Heart right ventricle (tissue), 16 donors: ENCODE data around the gene DOCK9. TPM values are rescaled to one million over a fixed set of nuclear protein-coding genes. Genes with fewer than 3 reads are reported as not detected.
"Not testable (repeated sequence)": the region's sequence is repeated elsewhere in the genome, so short reads cannot be mapped to it uniquely, and the experiment has no call there.

Experiments
- ATAC-seq, 8 donors: fragments of 200-7000 bp; cut with Tn5 transposase; one replicate each; pipeline ENCODE4 v1.9.1; 2020; ENCODE audit warnings: mild to moderate bottlenecking in 8 of 8, moderate library complexity in 8 of 8, moderate number of reproducible peaks in 1 of 8
- DNase-seq, 2 donors: peaks; one replicate each; pipeline ENCODE4 v3.0.0-alpha.2; 2020
- H3K27ac ChIP-seq, 10 donors: fragments of 200-600 bp; sonication (generic) in 2 of 10; one replicate each; pipeline versions ENCODE4 v1.5.0 to v1.8.0; 2020 to 2022; ENCODE audit warnings: mild to moderate bottlenecking in 3 of 10
- H3K27me3 ChIP-seq, 7 donors: fragments of 200-600 bp; one replicate each; pipeline ENCODE4 v1.8.0; 2021 to 2022; ENCODE audit warnings: mild to moderate bottlenecking in 2 of 7
- H3K36me3 ChIP-seq, 9 donors: fragments of 200-600 bp; sonication (generic) in 1 of 9; one replicate each; pipeline versions ENCODE4 v1.5.0 to v1.8.0; 2020 to 2022; ENCODE audit warnings: mild to moderate bottlenecking in 2 of 9
- H3K4me1 ChIP-seq, 9 donors: fragments of 200-600 bp; sonication (generic) in 1 of 9; one replicate each; pipeline versions ENCODE4 v1.5.0 to v1.8.0; 2020 to 2022; ENCODE audit warnings: mild to moderate bottlenecking in 4 of 9
- H3K4me3 ChIP-seq, 10 donors: fragments of 200-600 bp; sonication (generic) in 2 of 10; one replicate each; pipeline versions ENCODE4 v1.5.0 to v1.8.0; 2020 to 2022; ENCODE audit warnings: mild to moderate bottlenecking in 7 of 10, moderate library complexity in 2 of 10
- H3K9me3 ChIP-seq, 11 donors: fragments of 200-600 bp in 10 of 11; sonication (generic) in 2 of 11; one replicate each; pipeline versions ENCODE4 v1.5.0 to v1.8.0; 2013 to 2022; ENCODE audit warnings: mild to moderate bottlenecking in 2 of 11, control low read depth in 1 of 11, moderate library complexity in 1 of 11
- WGBS, 2 donors: extraction: QIAGEN DNeasy Blood & Tissue Kit; methylation state at CpG; one replicate each; pipeline ENCODE4 v1.1.7; 2013; ENCODE audit warnings: inconsistent platforms in 1 of 2; 5-methylcytosine and 5-hydroxymethylcytosine counted together
- intact Hi-C, 10 donors: fragments of 100-400 bp; cut with DNase I; formaldehyde crosslinking; loops; one replicate each; pipeline versions ENCODE4 v1.11.1 to v1.14.2; 2022
- polyA plus RNA-seq, 2 donors: library from polyadenylated mRNA; stranded (reverse); fragments of 200-250 nt; gene quantifications; one replicate each; pipeline ENCODE4 v1.2.3, GENCODE V29; 2013
- total RNA-seq, 10 donors: library from RNA; stranded (reverse); fragmentation: NEBNext Ultra II Directional in 3 of 10; extraction: Animal tissue kit (Norgen Biotek cat#: 25700) in 3 of 10; gene quantifications; one replicate each; pipeline versions ENCODE4 v1.2.1 to v1.2.4, GENCODE V29; 2021 to 2023
- TF ChIP-seq, protein P1 (sequence below), 9 donors: fragments of 200-600 bp; sonication (generic) in 2 of 9; IDR thresholded peaks; one replicate each; pipeline versions ENCODE4 v1.5.0 to v1.8.0; 2021 to 2022; ENCODE audit warnings: antibody characterized with exemption in 9 of 9, mild to moderate bottlenecking in 5 of 9, moderate library complexity in 1 of 9
- donor health status: Arrhythmogenic right ventricular cardiomyopathy.
- donor health status: ischemic (EF 13 %, LVEDD 7.1; RV severe dilation, severe dysfunction).
- donor health status: healthy with polysubstance abuse.
- donor health status: DM: no; HTN: yes; CAD: no.
- donor health status: DM: no; HTN: no; CAD: no.
- donor health status: ischemic (EF 25% LVEDD 6.9; RV normal size, moderate dysfunction).
- donor health status: ischemic (EF 25% LVEDD 5.7; RV mildly dilated, moderate dysfunction).
- donor health status: healthy.
- donor health status: DM: yes; HTN: yes; CAD: no.
- donor health status: Ischemic cardiomyopathy.
- donor health status: ischemic (EF 35%, LVEDD 5.7; RV mildly dilated, moderate dysfunction).
- donor health status: nonischemic (EF 11% LVEDD 7.7; RV severe dilation, severe dysfunction).
- donor health status: DM: yes; HTN: yes; CAD: no.
- donor health status: PGD.
- donor health status: ischemic (EF 29% LVEDD 5.4; RV normal size, mild dysfunction).
- donor health status: nonischemic (EF 23%, LVEDD 6.1; RV moderate dilation, normal function).

Gene DOCK9
- total and polyA plus RNA-seq, 12 donors = 31.6 to 73.7 (median 43.4) TPM

DNA sequence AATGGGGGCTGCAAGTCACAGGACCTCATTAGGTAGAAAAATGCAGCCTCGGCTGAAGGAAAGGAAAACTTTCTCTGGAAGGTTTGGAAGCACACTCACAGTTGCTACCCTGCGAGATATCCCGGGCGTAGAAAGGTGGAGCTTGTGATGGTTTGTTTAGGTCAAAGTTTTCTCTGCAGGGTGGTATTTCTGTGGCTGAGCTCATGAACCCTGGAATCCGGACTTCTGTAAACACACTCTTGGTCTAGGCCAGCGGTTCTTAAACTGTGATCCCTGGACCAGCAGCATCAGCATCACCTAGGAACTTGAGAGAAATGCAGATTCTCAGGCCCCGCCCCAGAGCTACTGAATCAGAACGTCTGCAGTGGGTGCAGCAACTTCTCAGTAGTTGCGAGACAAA, 222.1 kb downstream of the DOCK9 start:
- TF ChIP-seq, protein P1, sequence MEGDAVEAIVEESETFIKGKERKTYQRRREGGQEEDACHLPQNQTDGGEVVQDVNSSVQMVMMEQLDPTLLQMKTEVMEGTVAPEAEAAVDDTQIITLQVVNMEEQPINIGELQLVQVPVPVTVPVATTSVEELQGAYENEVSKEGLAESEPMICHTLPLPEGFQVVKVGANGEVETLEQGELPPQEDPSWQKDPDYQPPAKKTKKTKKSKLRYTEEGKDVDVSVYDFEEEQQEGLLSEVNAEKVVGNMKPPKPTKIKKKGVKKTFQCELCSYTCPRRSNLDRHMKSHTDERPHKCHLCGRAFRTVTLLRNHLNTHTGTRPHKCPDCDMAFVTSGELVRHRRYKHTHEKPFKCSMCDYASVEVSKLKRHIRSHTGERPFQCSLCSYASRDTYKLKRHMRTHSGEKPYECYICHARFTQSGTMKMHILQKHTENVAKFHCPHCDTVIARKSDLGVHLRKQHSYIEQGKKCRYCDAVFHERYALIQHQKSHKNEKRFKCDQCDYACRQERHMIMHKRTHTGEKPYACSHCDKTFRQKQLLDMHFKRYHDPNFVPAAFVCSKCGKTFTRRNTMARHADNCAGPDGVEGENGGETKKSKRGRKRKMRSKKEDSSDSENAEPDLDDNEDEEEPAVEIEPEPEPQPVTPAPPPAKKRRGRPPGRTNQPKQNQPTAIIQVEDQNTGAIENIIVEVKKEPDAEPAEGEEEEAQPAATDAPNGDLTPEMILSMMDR (IDR thresholded peaks at IDR 0.05) = no peak
- intact Hi-C loops = no loop called here
- H3K27ac ChIP-seq = no peak overlapping the region
- no peaks in the 10 kb centered on the region for H3K36me3 ChIP-seq
- no peak overlapping the region for H3K4me3 ChIP-seq
- H3K4me1 ChIP-seq = peaks cover 0 to 15% (median 12%) of the 10 kb centered on the region in 9 donors
- H3K9me3 ChIP-seq = peaks cover 0 to 15% (median 0%) of the 10 kb centered on the region in 11 donors
- ATAC-seq (no peak), DNase-seq (no peak)
- WGBS, 2 donors = 84% methylated on average over 9 of the region's 9 CpGs
- peaks cover 11 to 54% (median 42%) of the 10 kb centered on the region in 7 donors for H3K27me3 ChIP-seq

DNA sequence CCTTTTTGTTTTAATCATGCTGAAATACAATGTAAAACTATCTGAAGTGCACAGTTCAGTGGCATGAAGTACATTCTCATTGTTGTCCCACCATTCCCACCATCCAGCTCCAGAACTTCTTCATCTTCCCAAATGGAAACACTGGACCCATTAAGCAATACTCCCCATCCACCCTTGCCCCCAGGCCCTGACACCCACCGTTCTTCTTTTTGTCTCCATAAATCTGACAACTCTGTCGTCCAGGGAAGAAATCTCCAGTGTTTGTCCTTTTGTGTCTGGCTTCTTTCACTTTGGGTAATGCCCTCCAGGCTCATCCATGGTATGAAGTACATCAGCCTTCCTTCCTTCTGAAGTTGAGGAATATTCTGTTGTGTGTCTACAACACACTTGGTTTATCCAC, 222.7 kb downstream of the DOCK9 start:
- Histone ChIP-seq H3K4me1 (peaks cover 0 to 15% (median 12%) of the 10 kb centered on the region in 9 donors), H3K27me3 (peaks cover 11 to 60% (median 47%) of the 10 kb centered on the region in 7 donors), H3K27ac (no peak overlapping the region), H3K36me3 (no peaks in the 10 kb centered on the region), H3K4me3 (no peak overlapping the region), H3K9me3 (peaks cover 0 to 15% (median 0%) of the 10 kb centered on the region in 11 donors)
- DNase-seq = no peak
- TF ChIP-seq, protein P1 (IDR thresholded peaks at IDR 0.05) = no peak
- 68 to 79% methylated on average over 2 of the region's 2 CpGs for WGBS, 2 donors
- ATAC-seq = no peak
- intact Hi-C loops = no loop called here

DNA sequence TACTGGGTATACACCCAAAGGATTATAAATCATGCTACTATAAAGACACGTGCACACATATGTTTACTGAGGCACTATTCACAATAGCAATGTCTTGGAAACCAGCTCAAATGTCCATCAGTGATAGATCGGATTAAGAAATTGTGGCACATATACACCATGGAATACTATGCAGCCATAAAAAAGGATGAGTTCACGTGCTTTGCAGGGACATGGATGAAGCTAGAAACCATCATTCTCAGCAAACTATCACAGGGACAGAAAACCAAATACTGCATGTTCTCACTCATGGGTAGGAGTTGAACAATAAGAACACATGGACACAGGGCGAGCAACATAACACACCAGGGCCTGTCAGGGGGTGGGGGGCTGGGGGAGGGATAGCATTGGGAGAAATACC, 223.4 kb downstream of the DOCK9 start:
- H3K27me3 ChIP-seq = peaks cover 11 to 66% (median 52%) of the 10 kb centered on the region in 7 donors
- ATAC-seq, H3K4me3 ChIP-seq, H3K27ac ChIP-seq, DNase-seq, H3K36me3 ChIP-seq, intact Hi-C loops: not testable (repeated sequence)
- WGBS, 2 donors = 92 to 98% methylated on average over 4 of the region's 4 CpGs
- peaks cover 0 to 15% (median 0%) of the 10 kb centered on the region in 11 donors for H3K9me3 ChIP-seq
- H3K4me1 ChIP-seq = peaks cover 0 to 15% (median 12%) of the 10 kb centered on the region in 9 donors

DNA sequence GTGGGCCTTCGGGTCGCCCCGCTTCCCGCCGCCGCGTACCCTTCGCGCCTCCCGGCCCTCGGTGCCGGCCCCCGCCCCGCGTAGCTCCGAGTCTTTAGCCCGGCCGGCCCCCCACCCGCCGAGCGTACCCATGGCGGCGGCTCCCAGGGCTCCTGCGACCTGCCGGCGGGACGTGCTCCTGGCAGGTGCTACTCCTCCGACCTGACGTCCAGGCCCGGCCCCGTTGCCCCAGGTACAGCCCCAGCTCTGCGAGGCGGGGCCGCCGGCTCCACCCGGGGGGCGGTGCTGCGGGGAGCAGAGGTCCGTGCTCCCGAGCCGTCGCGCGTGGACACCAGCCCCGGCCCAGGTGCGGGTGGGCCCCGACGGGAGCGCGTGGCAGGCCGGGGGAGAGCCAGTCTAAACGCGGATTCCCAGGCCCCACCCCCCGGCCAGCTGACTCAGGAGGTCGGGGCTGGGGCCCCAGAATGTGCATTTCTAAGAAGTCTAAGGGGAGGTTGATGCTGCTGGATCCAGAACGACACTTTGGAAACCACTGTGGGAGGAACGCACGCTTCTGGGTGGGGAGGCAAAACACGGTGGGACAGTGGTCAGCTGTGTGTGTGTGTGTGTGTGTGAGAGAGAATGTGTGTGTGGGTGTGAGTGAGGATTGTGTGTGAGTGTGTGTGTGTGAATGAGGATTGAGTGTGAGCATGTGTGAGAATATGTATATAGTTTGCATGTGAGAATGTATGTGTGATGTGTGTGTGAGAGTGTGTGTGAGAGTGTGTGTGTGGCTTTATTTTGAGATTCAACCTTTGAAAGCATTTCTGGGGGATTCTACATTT, 225.2 kb downstream of the DOCK9 start, which contains the start of gene SLC15A1:
SLC15A1 (minus strand) TSS at position 206 of the 824 bp plus-strand sequence; CDS start at position 132, 74 bp downstream.
- peak within 1 kb of the TSS; percentile 11 to 47 (median 35) for H3K4me3 ChIP-seq
- peaks cover 11 to 73% (median 62%) of the 10 kb centered on the region in 7 donors for H3K27me3 ChIP-seq
- peaks cover 0 to 15% (median 12%) of the 10 kb centered on the region in 9 donors for H3K4me1 ChIP-seq
- peaks cover 0 to 15% (median 0%) of the 10 kb centered on the region in 11 donors for H3K9me3 ChIP-seq
- H3K27ac ChIP-seq = no peak within 1 kb of the TSS
- intact Hi-C loops = no loop called here
- ATAC-seq (peak in 3 of 8 donors; percentile 16 to 30 (median 29)), DNase-seq (no peak)
- H3K36me3 ChIP-seq = no peaks in the 10 kb centered on the region
- 7 to 8% methylated on average over 49 to 59 of the region's 59 CpGs for WGBS, 2 donors
- TF ChIP-seq, protein P1 (IDR thresholded peaks at IDR 0.05) = no peak
